Measurements from ENCODE around the gene ZNF236. TPM values are rescaled to one million over a fixed set of nuclear protein-coding genes. Genes with fewer than 3 reads are reported as not detected.

Gene ZNF236
- total RNA-seq, 6 experiments from 2014 or later: 3.8 to 7.6 (median 5.8) TPM

DNA sequence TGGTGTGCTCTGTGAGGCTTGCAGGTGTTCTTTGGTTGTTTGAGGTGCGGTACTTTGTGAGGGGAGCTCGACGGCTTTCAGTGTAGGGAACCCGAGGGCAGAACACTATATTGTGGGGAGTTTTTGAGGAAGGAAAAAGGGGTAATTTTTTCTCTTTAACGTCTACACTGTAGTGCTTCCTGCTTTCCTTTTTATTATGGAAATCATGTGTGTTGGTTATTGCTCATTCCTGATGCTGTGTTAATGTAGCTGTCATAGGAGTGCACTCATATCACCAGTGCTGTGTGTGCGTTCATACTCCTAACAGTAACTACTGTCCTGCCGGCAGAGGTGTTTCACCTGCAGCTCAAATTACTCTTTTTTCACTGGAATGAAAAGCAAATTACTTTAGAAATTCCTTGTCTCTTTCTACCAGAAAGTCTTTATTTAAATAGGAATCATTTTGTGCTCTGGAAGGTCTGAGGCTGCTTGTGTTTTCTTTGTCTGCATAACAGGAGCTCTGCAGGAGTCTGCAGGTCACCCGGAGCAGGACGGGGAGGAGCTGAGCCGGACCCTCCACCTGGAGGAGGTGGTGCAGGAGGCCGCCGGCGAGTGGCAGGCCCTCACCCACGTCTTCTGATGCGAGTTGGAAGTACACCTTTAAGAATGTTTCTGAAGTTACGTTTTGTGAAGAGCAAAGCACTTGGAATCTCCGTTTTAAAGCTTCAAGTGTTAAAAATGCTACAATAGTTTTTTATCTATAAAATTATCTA is 145.5 kb downstream of the ZNF236 start:
- 54% methylated on average over 12 of the region's 17 CpGs for WGBS (ENCODE audit: insufficient coverage, low coverage, low lambda C conversion rate, missing lambda C conversion rate)
- TF ChIP-seq, protein P1, sequence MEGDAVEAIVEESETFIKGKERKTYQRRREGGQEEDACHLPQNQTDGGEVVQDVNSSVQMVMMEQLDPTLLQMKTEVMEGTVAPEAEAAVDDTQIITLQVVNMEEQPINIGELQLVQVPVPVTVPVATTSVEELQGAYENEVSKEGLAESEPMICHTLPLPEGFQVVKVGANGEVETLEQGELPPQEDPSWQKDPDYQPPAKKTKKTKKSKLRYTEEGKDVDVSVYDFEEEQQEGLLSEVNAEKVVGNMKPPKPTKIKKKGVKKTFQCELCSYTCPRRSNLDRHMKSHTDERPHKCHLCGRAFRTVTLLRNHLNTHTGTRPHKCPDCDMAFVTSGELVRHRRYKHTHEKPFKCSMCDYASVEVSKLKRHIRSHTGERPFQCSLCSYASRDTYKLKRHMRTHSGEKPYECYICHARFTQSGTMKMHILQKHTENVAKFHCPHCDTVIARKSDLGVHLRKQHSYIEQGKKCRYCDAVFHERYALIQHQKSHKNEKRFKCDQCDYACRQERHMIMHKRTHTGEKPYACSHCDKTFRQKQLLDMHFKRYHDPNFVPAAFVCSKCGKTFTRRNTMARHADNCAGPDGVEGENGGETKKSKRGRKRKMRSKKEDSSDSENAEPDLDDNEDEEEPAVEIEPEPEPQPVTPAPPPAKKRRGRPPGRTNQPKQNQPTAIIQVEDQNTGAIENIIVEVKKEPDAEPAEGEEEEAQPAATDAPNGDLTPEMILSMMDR (IDR thresholded peaks at IDR 0.05): no peak
- TF ChIP-seq POLR2A (IDR thresholded peaks at IDR 0.05): no peak
- intact Hi-C loops (cut with DNase I): no loop called here
- Histone ChIP-seq H3K4me3 (no peak overlapping the region), H3K36me3 (peaks cover 0 to 6% (median 0%) of the 10 kb centered on the region in 4 donors), H3K27me3 (no peaks in the 10 kb centered on the region), H3K9me3 (no peaks in the 10 kb centered on the region), H3K4me1 (no peaks in the 10 kb centered on the region), H3K27ac (no peak overlapping the region)
- ATAC-seq (peak in 1 of 4 donors; percentile 52), DNase-seq (no peak)

DNA sequence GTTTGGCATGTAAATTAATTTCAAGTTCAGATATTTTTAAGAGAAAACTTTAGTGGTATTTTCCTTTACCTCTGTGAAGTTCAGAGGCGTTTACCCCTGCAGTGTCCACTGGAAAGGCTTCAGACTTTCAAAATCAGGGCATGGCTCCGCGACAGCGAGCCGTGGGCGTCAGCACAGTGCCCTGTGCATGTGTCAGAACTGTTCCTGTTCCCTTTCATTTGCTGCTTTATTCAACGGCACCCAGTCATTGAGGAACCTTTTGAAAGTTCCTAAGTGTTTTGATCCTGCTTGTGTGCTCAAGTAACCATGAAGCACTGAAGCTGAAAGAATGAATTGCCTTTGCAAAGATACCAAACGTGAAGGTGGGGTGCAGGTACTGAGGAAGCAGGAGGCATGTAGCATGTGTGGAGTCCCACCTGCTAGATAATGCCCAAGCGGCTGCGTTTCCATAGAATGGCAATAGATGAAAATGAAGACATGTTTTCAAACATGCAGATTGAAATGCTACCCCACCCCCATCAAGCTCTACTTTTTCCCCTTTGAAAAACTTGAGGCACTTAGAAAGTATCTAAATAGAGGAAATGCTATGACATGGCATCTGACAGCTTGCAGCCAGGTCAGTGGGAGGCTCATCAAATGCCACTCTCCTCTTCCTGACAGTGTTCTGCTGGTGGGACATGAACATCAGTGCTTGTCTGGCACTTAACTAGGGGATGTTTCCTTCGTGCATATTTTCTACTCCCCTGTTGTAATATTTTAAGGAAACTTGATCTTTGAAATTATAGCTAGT is 148.6 kb downstream of the ZNF236 start:
- Histone ChIP-seq H3K36me3 (peaks cover 0 to 6% (median 0%) of the 10 kb centered on the region in 4 donors), H3K4me1 (no peaks in the 10 kb centered on the region), H3K27ac (no peak overlapping the region), H3K9me3 (no peaks in the 10 kb centered on the region), H3K4me3 (no peak overlapping the region), H3K27me3 (no peaks in the 10 kb centered on the region)
- intact Hi-C loops (cut with DNase I): no loop called here
- 66% methylated on average over 11 of the region's 11 CpGs for WGBS (ENCODE audit: insufficient coverage, low coverage, low lambda C conversion rate, missing lambda C conversion rate)
- DNase-seq (peak in 1 of 3 donors; percentile 35), ATAC-seq (peak in 3 of 4 donors; percentile 36 to 66 (median 61))
- TF ChIP-seq, protein P1 (IDR thresholded peaks at IDR 0.05): no peak
- no peak for TF ChIP-seq POLR2A (IDR thresholded peaks at IDR 0.05)

DNA sequence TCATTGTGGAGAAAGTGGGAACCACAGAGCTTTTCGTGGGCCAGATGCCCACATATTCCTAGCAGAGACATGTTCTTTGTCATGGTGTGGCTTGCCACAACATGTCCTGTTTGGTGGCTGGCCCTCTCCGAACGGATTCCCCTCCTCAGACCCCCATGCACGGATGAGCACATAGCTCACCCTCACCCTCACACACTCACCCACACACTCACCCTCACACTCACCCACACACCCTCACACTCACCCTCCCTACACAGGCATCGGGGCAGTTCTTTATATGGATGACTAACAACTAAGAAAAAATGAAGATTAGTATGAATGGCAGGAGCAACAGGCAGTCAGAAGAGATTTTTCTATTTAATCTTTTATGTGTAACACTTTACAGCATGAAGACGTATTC is 149.9 kb downstream of the ZNF236 start:
- no peak overlapping the region for H3K27ac ChIP-seq
- peaks cover 0 to 6% (median 0%) of the 10 kb centered on the region in 4 donors for H3K36me3 ChIP-seq
- intact Hi-C loops (cut with DNase I): no loop called here
- DNase-seq (no peak), ATAC-seq (peak in 1 of 4 donors; percentile 31)
- TF ChIP-seq, protein P1 (IDR thresholded peaks at IDR 0.05): no peak
- no peak for TF ChIP-seq POLR2A (IDR thresholded peaks at IDR 0.05)
- no peaks in the 10 kb centered on the region for H3K9me3 ChIP-seq
- no peaks in the 10 kb centered on the region for H3K27me3 ChIP-seq
- no peaks in the 10 kb centered on the region for H3K4me1 ChIP-seq
- WGBS (ENCODE audit: insufficient coverage, low coverage, low lambda C conversion rate, missing lambda C conversion rate): 84% methylated on average over 5 of the region's 6 CpGs
- no peak overlapping the region for H3K4me3 ChIP-seq

DNA sequence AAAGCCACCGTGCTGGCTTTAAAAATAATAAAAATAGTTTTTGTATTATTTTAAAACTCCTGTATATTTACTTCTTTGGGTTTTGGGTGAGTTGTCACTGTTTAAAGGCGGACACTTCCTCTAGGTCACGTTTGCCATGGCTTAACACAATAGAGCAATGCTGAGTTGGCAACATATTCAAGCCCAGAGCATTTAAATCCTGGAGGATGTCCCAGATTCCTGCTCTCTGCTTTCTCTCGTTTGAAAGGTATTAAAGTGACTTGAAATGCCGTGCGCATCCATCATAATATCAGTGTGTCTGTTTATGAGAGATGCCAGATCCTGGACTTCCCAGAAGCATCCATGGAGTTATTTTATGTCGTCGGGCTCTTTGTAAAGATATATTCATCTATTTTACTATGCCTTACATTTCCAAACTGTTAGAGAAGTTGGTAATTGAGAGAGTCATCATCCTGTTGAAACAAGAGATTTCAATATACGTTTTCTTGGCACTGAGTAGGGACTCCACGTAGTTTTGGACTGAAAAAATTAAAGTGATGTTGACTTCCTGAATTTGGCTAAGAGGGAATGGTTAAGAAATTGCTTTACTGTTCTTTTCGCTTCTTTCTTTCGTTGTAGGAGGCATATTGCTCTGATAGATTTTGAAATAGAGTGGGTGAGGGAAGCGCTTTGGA is 150.6 kb downstream of the ZNF236 start:
- H3K9me3 ChIP-seq: no peaks in the 10 kb centered on the region
- WGBS (ENCODE audit: insufficient coverage, low coverage, low lambda C conversion rate, missing lambda C conversion rate): 71% methylated on average over 11 of the region's 13 CpGs
- no peaks in the 10 kb centered on the region for H3K4me1 ChIP-seq
- peak; percentile 55 to 76 (median 70) for ATAC-seq
- intact Hi-C loops (cut with DNase I): no loop called here
- H3K36me3 ChIP-seq: peaks cover 0 to 6% (median 0%) of the 10 kb centered on the region in 4 donors
- no peak overlapping the region for H3K27ac ChIP-seq
- TF ChIP-seq, protein P1 (IDR thresholded peaks at IDR 0.05): no peak
- no peak for TF ChIP-seq POLR2A (IDR thresholded peaks at IDR 0.05)
- DNase-seq: no peak
- no peak overlapping the region for H3K4me3 ChIP-seq
- no peaks in the 10 kb centered on the region for H3K27me3 ChIP-seq
